Bronchus fibroblast of lung (primary cell): ENCODE results near the gene FHAD1. TPM values are rescaled to one million over a fixed set of nuclear protein-coding genes. Genes with fewer than 3 reads are reported as not detected.

ENCODE experiments used
- total RNA-seq: library from RNA; depleted of rRNA; stranded (reverse); fragments of >200 nt; gene quantifications from 2 replicates; pipeline ENCODE4 v1.2.3, GENCODE V29; 2015

FHAD1 gene
- under 0.01 and 0.17 TPM in 2 replicates for total RNA-seq

DNA sequence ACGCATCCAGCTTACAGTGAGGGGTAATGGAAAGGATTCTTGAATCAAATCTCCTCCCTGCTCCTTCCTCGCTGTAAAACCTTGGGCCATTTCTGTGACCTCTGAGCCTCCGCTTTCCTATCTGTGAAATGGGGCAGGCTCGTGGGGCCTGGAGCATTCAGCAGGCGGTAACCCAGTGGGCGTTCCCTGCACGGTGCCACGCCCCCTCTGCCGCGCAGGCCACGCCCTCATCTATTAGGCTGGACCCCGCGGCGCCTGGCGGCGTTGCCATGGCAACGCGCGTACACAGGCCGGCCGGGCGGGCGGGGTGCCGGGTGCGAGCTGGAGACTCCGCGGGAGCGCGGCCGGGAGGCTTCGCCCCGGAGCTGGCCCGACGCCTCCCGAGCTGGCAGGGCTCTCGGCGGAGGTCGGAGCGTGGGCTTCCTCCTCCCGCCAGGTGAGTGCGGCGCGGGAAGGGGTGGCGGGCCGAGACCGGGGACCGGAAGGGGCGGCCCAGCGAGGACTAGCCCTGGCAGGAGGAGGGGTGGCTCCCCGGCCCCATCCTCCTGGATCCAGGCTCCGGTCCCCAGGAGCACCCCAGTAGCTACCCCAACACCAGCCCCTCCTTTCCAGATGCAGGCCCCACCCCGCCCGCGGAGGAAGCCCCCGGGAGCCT is at the start of gene FHAD1:
FHAD1 (plus strand) TSS at position 264 of the 655 bp plus-strand sequence. CDS start 4,562 bp downstream, outside the sequence.

DNA sequence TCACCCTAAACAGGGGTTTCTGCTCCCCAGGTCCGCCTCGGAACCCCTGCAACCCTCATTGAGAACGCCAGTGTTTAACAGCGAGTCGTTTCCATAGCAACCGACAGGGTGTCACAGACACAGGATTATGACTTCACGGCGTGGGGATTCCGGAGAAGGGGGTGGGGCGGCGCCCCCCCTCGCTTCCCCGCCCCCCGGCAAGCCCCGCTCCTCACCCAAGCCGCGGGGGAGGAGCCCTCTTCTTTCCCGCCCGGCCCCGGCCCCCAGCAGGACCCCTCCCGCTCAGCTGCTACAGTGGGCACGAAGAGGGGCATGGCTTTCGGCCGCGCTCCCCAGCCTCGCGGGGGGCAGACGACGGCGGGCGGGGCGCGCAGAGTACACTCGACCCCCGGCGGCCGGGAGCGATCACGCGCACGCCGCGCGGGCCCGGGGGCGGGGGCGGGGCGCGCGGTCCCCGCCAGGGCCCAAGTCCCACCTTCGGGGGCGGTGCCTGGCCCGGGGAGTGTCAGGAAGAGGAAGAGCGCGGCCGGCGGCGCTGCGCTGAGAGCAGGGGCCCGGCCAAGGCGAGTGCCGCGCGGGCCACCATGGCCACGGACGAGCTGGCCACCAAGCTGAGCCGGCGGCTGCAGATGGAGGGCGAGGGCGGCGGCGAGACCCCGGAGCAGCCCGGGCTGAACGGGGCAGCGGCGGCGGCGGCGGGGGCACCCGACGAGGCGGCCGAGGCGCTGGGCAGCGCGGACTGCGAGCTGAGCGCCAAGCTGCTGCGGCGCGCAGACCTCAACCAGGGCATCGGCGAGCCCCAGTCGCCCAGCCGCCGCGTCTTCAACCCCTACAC is 162.6 kb downstream of the FHAD1 start, which contains the start of gene EFHD2:
EFHD2 (plus strand) TSS at position 501 of the 835 bp plus-strand sequence; CDS start at position 585, 84 bp downstream.

Other genes with a start within 250 kb of the FHAD1 start
- 6.6 and 7.0 TPM in 2 replicates for gene TMEM51, start 93.5 kb upstream of the FHAD1 start, total RNA-seq
- gene EFHD2, start 162.7 kb downstream of the FHAD1 start, total RNA-seq, result 77.5 and 77.6 TPM in 2 replicates
- gene CTRC, start 191.2 kb downstream of the FHAD1 start, total RNA-seq, result not detected in 2 replicates
- not detected in 2 replicates for gene CELA2A, start 209.5 kb downstream of the FHAD1 start, total RNA-seq
- gene CELA2B, start 228.9 kb downstream of the FHAD1 start, total RNA-seq, result not detected in 2 replicates